Measurements from ENCODE around the gene HDAC11. TPM values are rescaled to one million over a fixed set of nuclear protein-coding genes. Genes with fewer than 3 reads are reported as not detected.

Gene HDAC11
- polyA plus RNA-seq, 2 of the 4 experiments (the other 2 are of a cell fraction) = 5.6 to 8.4 TPM

- H3K27ac ChIP-seq = no peak overlapping the region
- no peak for TF ChIP-seq HOXA7 (CRISPR knock-in tag; IDR thresholded peaks at IDR 0.05)
- no peak for TF ChIP-seq REST (IDR thresholded peaks at IDR 0.05)
- TF ChIP-seq CBX8 (IDR thresholded peaks at IDR 0.05) = no peak
- TF ChIP-seq TFCP2L1 (CRISPR knock-in tag; IDR thresholded peaks at IDR 0.05) = no peak
- no peak for TF ChIP-seq RAD21 (conservative IDR thresholded peaks at IDR 0.05 in 1 of 2, IDR thresholded peaks at IDR 0.05 in 1 of 2)
- TF ChIP-seq JUN (IDR thresholded peaks at IDR 0.05) = no peak
- TF ChIP-seq FOSB (CRISPR knock-in tag; IDR thresholded peaks at IDR 0.05) = no peak
- ChIA-PET CTCF (interaction anchor here (1.1 to 14.0 kb wide), 6 partner anchors 11 to 422 kb away, joined by 3 to 98 read pairs (median 3); no protein-coding TSS in a partner anchor), POLR2A (no interaction called here)
- WGBS (ENCODE audit: missing lambda C conversion rate) = 63% methylated on average over 9 of the region's 10 CpGs
- no peak overlapping the region for H3K4me2 ChIP-seq
- FAIRE-seq (no peak), ATAC-seq (no peak), DNase-seq (ENCODE audit: low read depth in 1 of 2, low spot score in 1 of 2) (no peak)
- H3K9me3 ChIP-seq = no peaks in the 10 kb centered on the region
- no peaks in the 10 kb centered on the region for H3K4me1 ChIP-seq
- no peak overlapping the region for H3K4me3 ChIP-seq
Measured at GRCh38 chr3:13513913-13514517, 33.9 kb downstream of the HDAC11 start.

DNA sequence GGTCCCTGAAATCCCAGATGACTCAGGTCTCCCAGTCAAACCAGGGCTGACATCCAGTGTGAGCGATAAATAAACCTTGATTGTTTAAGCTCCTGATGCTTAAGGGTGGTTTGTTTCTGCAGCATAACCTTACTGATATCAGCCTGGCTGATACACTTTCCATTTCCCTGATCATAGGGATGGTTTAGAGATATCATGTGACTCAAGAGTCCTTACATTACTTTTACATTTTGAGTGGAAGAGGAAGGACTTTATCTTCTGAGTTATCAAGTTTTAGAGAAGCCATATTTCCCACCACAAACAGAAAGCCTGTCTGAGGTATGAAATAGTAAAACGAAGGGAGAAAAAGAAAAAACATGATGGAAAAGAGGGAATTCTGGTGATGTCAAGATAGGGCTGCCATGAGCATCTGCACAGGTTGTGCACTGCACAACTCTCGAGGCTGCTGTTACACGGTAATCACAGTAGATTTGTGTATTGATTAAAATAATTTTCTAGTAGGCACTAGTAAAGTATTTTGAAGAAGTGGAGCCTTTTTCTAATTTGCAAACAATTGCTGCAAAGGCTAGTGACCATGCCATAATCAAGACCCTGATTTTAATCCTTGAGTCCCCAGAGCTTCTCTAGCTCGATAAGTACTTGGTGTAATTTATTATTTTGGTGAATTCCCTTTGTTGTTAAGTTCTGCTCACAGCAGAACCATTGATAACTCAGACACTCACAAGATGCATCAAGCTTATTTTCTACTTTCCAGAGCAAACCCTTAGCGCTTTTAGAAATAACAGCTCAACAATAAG lies 34.7 kb downstream of the HDAC11 start:
- no peaks in the 10 kb centered on the region for H3K9me3 ChIP-seq
- H3K27ac ChIP-seq = no peak overlapping the region
- DNase-seq (ENCODE audit: low read depth in 1 of 2, low spot score in 1 of 2) = no peak
- POLR2A ChIA-PET = no interaction called here
- WGBS (ENCODE audit: missing lambda C conversion rate) = 60% methylated on average over 6 of the region's 6 CpGs
- no peak overlapping the region for H3K4me2 ChIP-seq
- H3K4me1 ChIP-seq = no peaks in the 10 kb centered on the region
- TF ChIP-seq ATOH8 (CRISPR knock-in tag; IDR thresholded peaks at IDR 0.05; ENCODE audit: low read depth) (no peak), KDM1A (IDR thresholded peaks at IDR 0.05; ENCODE audit: low read depth) (no peak), HOXA7 (CRISPR knock-in tag; IDR thresholded peaks at IDR 0.05) (no peak), NR3C1 (IDR thresholded peaks at IDR 0.05) (no peak), NPAS2 (CRISPR knock-in tag; IDR thresholded peaks at IDR 0.05; ENCODE audit: borderline replicate concordance) (no peak), CBX2 (IDR thresholded peaks at IDR 0.05; ENCODE audit: borderline replicate concordance, low read depth) (no peak), ZC3H11A (IDR thresholded peaks at IDR 0.05) (no peak), GATA3 (IDR thresholded peaks at IDR 0.05; ENCODE audit: borderline replicate concordance) (no peak), RFX5 (IDR thresholded peaks at IDR 0.05) (no peak), SREBF2 (IDR thresholded peaks at IDR 0.05) (no peak), HOXB5 (CRISPR knock-in tag; IDR thresholded peaks at IDR 0.05) (no peak), BHLHE40 (IDR thresholded peaks at IDR 0.05; ENCODE audit: low read depth, low read length) (no peak), CBX8 (IDR thresholded peaks at IDR 0.05) (no peak)
- TF ChIP-seq, protein P1, sequence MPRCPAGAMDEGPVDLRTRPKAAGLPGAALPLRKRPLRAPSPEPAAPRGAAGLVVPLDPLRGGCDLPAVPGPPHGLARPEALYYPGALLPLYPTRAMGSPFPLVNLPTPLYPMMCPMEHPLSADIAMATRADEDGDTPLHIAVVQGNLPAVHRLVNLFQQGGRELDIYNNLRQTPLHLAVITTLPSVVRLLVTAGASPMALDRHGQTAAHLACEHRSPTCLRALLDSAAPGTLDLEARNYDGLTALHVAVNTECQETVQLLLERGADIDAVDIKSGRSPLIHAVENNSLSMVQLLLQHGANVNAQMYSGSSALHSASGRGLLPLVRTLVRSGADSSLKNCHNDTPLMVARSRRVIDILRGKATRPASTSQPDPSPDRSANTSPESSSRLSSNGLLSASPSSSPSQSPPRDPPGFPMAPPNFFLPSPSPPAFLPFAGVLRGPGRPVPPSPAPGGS (IDR thresholded peaks at IDR 0.05) = no peak
- TF ChIP-seq, protein P2, sequence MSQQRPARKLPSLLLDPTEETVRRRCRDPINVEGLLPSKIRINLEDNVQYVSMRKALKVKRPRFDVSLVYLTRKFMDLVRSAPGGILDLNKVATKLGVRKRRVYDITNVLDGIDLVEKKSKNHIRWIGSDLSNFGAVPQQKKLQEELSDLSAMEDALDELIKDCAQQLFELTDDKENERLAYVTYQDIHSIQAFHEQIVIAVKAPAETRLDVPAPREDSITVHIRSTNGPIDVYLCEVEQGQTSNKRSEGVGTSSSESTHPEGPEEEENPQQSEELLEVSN (IDR thresholded peaks at IDR 0.05; ENCODE audit: borderline replicate concordance, low read depth) = no peak
- ATAC-seq = no peak
- H3K4me3 ChIP-seq = no peak overlapping the region
- CTCF ChIA-PET = interaction anchor here (1.0 to 14.0 kb wide), 8 partner anchors 11 to 422 kb away, joined by 3 to 98 read pairs (median 3); no protein-coding TSS in a partner anchor
- FAIRE-seq = no peak

Data from A549 (cell line).